Hippocampal formation (tissue), 2 donors: ENCODE data around the gene GPR162.
A peak's percentile ranks its signal among the peaks of the same experiment; 100 is the strongest.

Experiments used
- DNase-seq, 2 donors: peaks; one replicate each; lab custom pipeline; 2025; lab: John Stamatoyannopoulos, UW

Gene GPR162

GRCh38 chr12:6823182-6824084 is 1.8 kb downstream of the GPR162 start:
- no peak for DNase-seq

- DNase-seq: no peak
These were observed 2.6 kb downstream of the GPR162 start for GRCh38 chr12:6824085-6824775.

GRCh38 chr12:6824901-6825381 is 3.3 kb downstream of the GPR162 start:
- DNase-seq: no peak

- DNase-seq: peak; percentile 65 to 79
These were observed 3.9 kb downstream of the GPR162 start for GRCh38 chr12:6825398-6826124.

GRCh38 chr12:6826125-6826733 is 4.6 kb downstream of the GPR162 start:
- no peak for DNase-seq

GRCh38 chr12:6826734-6827436 is 5.3 kb downstream of the GPR162 start:
- DNase-seq: no peak

- peak; percentile 56 to 70 for DNase-seq
These were observed 5.9 kb downstream of the GPR162 start for GRCh38 chr12:6827437-6827911.

- peak in 1 of 2 donors; percentile 15 for DNase-seq
These were observed 6.6 kb downstream of the GPR162 start, which contains the start of gene P3H3 for GRCh38 chr12:6827982-6828780. Gene P3H3, plus strand, starts transcription at chr12:6828407. Its CDS starts 34 bp downstream, at chr12:6828441.

GRCh38 chr12:6828781-6829535 is 7.3 kb downstream of the GPR162 start:
- no peak for DNase-seq

- DNase-seq: no peak
These were observed 8.1 kb downstream of the GPR162 start for GRCh38 chr12:6829536-6830220.

GRCh38 chr12:6830286-6830890 is 8.8 kb downstream of the GPR162 start:
- no peak for DNase-seq

GRCh38 chr12:6830999-6831398 is 9.4 kb downstream of the GPR162 start:
- DNase-seq: no peak

GRCh38 chr12:6831450-6831995 is 9.9 kb downstream of the GPR162 start:
- no peak for DNase-seq

GRCh38 chr12:6832125-6832524 is 10.5 kb downstream of the GPR162 start:
- no peak for DNase-seq

GRCh38 chr12:6833189-6833890 is 11.7 kb downstream of the GPR162 start:
- DNase-seq: no peak

- DNase-seq: no peak
These were observed 12.6 kb downstream of the GPR162 start for GRCh38 chr12:6834254-6834653.

- no peak for DNase-seq
These were observed 13.3 kb downstream of the GPR162 start for GRCh38 chr12:6834873-6835272.
